ENCODE data around the gene EPHA2. TPM values are rescaled to one million over a fixed set of nuclear protein-coding genes. Genes with fewer than 3 reads are reported as not detected.
A peak's percentile ranks its signal among the peaks of the same experiment; 100 is the strongest.

The EPHA2 gene
- polyA plus RNA-seq, 2 of the 4 experiments (the other 2 are of a cell fraction) = 59.3 to 93.2 TPM

DNA sequence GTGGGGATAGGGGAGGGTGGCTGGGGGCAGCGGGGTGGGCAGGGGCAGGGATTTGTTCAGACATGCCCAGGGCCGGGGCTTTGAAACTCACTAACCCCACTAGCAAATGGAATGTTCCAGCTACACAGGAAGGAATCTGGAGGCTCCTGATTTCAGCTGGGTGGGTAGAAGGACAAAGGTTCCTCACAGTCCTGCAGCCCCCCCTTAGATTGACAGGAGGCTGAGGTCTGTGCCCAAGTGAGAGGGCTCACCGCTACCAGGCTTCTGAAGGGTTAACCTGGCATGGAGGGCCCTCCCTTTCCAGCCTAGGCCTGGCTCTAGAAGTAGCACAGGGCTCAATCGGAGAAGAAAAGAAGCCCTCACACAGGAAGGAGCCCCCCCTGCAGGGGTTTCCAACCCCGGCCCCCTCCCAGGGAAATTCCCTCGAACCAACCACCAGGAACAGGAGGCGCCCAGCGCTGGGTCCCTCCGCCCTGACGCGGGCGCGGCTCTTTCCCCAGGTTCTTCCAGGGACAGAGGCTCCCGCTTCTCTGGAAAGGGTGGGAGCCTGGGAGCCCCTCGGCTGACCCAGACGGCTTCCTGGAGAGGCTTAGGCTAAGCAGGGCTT lies 3.3 kb downstream of the EPHA2 start:
- CTCF ChIA-PET = interaction anchor here (0.5 to 16.2 kb wide), 8 partner anchors 10 to 178 kb away, joined by 3 to 222 read pairs (median 4); partner anchors contain the start of gene FAM131C
- POLR2A ChIA-PET = interaction anchor here (0.6 to 1.8 kb wide), 4 partner anchors 9 to 31 kb away, joined by 3 to 4 read pairs (median 3); no protein-coding TSS in a partner anchor
- Histone ChIP-seq H3K9me3 (no peaks in the 10 kb centered on the region), H3K4me1 (peaks cover 64% of the 10 kb centered on the region), H3K4me2 (peak overlapping the region; percentile 98), H3K4me3 (peak overlapping the region; percentile 93), H3K27ac (peak overlapping the region; percentile 97 to 100)
- FAIRE-seq (no peak), ATAC-seq (no peak), DNase-seq (ENCODE audit: low read depth in 1 of 2, low spot score in 1 of 2) (no peak)
- TF ChIP-seq MAX (IDR thresholded peaks at IDR 0.05) (0 out of 2 replicates have a peak, but pooled peaks have one; percentile 3), NPAS2 (CRISPR knock-in tag; IDR thresholded peaks at IDR 0.05; ENCODE audit: borderline replicate concordance) (no peak)
- WGBS (ENCODE audit: missing lambda C conversion rate) = 7% methylated on average over 3 of the region's 16 CpGs

- WGBS (ENCODE audit: missing lambda C conversion rate) = 25% methylated on average over 4 of the region's 4 CpGs
- H3K4me2 ChIP-seq = peak overlapping the region; percentile 98
- H3K4me3 ChIP-seq = peak overlapping the region; percentile 93
- DNase-seq (ENCODE audit: low read depth in 1 of 2, low spot score in 1 of 2) (no peak), ATAC-seq (no peak), FAIRE-seq (no peak)
- peak overlapping the region; percentile 97 to 100 for H3K27ac ChIP-seq
- H3K4me1 ChIP-seq = peaks cover 64% of the 10 kb centered on the region
- ChIA-PET POLR2A (interaction anchor here (1.0 to 1.8 kb wide), 4 partner anchors 8 to 31 kb away, joined by 3 to 4 read pairs (median 3); no protein-coding TSS in a partner anchor), CTCF (interaction anchor here (1.0 to 16.2 kb wide), 4 partner anchors 18 to 74 kb away, joined by 3 to 222 read pairs (median 78); partner anchors contain the start of gene FAM131C)
- no peaks in the 10 kb centered on the region for H3K9me3 ChIP-seq
- TF ChIP-seq PHF8 (IDR thresholded peaks at IDR 0.05; ENCODE audit: borderline replicate concordance, low read depth) = no peak
- no peak for TF ChIP-seq ZC3H11A (IDR thresholded peaks at IDR 0.05)
- no peak for TF ChIP-seq PBX3 (IDR thresholded peaks at IDR 0.05)
- no peak for TF ChIP-seq NFE2L2 (conservative IDR thresholded peaks at IDR 0.05; ENCODE audit: low read length)
- TF ChIP-seq, protein P1, sequence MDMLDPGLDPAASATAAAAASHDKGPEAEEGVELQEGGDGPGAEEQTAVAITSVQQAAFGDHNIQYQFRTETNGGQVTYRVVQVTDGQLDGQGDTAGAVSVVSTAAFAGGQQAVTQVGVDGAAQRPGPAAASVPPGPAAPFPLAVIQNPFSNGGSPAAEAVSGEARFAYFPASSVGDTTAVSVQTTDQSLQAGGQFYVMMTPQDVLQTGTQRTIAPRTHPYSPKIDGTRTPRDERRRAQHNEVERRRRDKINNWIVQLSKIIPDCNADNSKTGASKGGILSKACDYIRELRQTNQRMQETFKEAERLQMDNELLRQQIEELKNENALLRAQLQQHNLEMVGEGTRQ (IDR thresholded peaks at IDR 0.05) = no peak
- TF ChIP-seq HEYL (CRISPR knock-in tag; IDR thresholded peaks at IDR 0.05) = no peak
- TF ChIP-seq ESRRA (IDR thresholded peaks at IDR 0.05; ENCODE audit: borderline replicate concordance, low read length) = no peak
- no peak for TF ChIP-seq BHLHE40 (IDR thresholded peaks at IDR 0.05; ENCODE audit: low read depth, low read length)
- no peak for TF ChIP-seq JUN (IDR thresholded peaks at IDR 0.05)
- TF ChIP-seq CTCF (IDR thresholded peaks at IDR 0.05) = no peak
- no peak for TF ChIP-seq HOXB5 (CRISPR knock-in tag; IDR thresholded peaks at IDR 0.05)
- TF ChIP-seq HOXA7 (CRISPR knock-in tag; IDR thresholded peaks at IDR 0.05) = no peak
Observed at GRCh38 chr1:16151995-16152384, 3.9 kb downstream of the EPHA2 start.

DNA sequence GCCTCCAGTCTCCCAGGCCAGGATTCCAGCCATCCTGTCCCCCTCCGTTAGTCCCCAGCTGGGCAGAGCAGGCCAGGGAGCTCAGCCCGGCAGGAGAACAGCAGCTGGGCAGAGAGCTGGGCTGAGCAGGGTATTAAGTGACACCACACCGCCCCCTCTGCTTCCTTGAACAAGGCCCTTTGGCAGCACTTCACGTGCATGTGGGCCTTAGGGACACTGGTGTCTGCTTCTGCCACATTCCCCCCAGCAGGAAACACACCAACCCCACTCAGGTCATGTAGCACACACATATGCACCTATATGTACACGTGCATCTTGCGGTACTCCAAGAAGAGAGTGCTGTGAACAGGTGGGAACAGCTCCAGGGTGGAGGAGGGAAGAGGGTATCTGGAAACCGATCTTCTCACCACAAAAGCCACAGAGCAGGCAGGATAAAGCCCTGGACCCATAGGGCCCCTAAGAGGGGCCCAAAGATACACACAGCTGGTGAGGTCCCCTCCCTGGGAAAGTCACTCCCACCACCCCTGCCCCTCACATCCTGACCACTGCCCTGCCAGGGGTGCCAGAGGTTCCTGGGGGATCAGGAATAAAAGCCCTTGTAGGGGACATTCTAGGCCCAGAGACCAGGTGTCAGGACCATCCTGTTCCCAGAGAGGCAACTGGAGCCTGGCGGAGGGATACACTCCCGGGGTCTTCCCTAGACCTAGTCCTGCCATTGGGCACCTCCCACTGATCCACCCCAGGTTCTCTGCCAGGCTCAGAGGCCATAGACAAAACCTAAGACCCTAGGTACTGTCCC lies 4.5 kb downstream of the EPHA2 start:
- Histone ChIP-seq H3K4me1 (peaks cover 64% of the 10 kb centered on the region), H3K4me2 (peak overlapping the region; percentile 98), H3K4me3 (peak overlapping the region; percentile 93), H3K27ac (peak overlapping the region; percentile 97 to 100), H3K9me3 (no peaks in the 10 kb centered on the region)
- ATAC-seq = no peak
- FAIRE-seq = no peak
- ChIA-PET CTCF (interaction anchor here (1.0 to 16.2 kb wide), 5 partner anchors 10 to 73 kb away, joined by 3 to 222 read pairs (median 4); partner anchors contain the start of gene FAM131C), POLR2A (interaction anchor here (1.0 to 1.8 kb wide), 4 partner anchors 8 to 32 kb away, joined by 3 to 4 read pairs (median 3); no protein-coding TSS in a partner anchor)
- DNase-seq (ENCODE audit: low read depth in 1 of 2, low spot score in 1 of 2) = no peak
- no CpG with 5 or more reads among the region's 9 CpGs for WGBS (ENCODE audit: missing lambda C conversion rate)
- TF ChIP-seq MAZ (IDR thresholded peaks at IDR 0.05; ENCODE audit: borderline replicate concordance, low read depth, low read length) = no peak
- TF ChIP-seq RARB (CRISPR knock-in tag; IDR thresholded peaks at IDR 0.05) = no peak
- TF ChIP-seq KDM1A (IDR thresholded peaks at IDR 0.05; ENCODE audit: low read depth) = no peak
- no peak for TF ChIP-seq HMGXB4 (CRISPR knock-in tag; IDR thresholded peaks at IDR 0.05; ENCODE audit: borderline replicate concordance)
- no peak for TF ChIP-seq CBX8 (IDR thresholded peaks at IDR 0.05)
- TF ChIP-seq RFX5 (IDR thresholded peaks at IDR 0.05) = no peak
- no peak for TF ChIP-seq ZSCAN20 (CRISPR knock-in tag; IDR thresholded peaks at IDR 0.05)
- TF ChIP-seq RNF2 (IDR thresholded peaks at IDR 0.05; ENCODE audit: borderline replicate concordance, low read depth) = no peak
- no peak for TF ChIP-seq PBX3 (IDR thresholded peaks at IDR 0.05)
- TF ChIP-seq NFE2L2 (conservative IDR thresholded peaks at IDR 0.05; ENCODE audit: low read length) = no peak
- TF ChIP-seq HES2 (IDR thresholded peaks at IDR 0.05) = no peak
- TF ChIP-seq FOSB (CRISPR knock-in tag; IDR thresholded peaks at IDR 0.05) = no peak

Data from A549 (cell line).